ENCODE measurements around the gene INTS1. TPM values are rescaled to one million over a fixed set of nuclear protein-coding genes. Genes with fewer than 3 reads are reported as not detected.

Gene INTS1
- polyA plus RNA-seq, 3 donors = 5.5 to 64.3 (median 7.3) TPM

GRCh38 chr7:1455241-1455939 is 48.8 kb downstream of the INTS1 start:
- Histone ChIP-seq H3K4me2 (replicated peaks; ENCODE audit: extremely low read depth, low read length, poor library complexity, severe bottlenecking) (no peak overlapping the region), H3K27me3 (ENCODE audit: control insufficient read depth in 2 of 2, insufficient read depth in 2 of 2, low read length in 2 of 2) (no peaks in the 10 kb centered on the region), H3K79me2 (ENCODE audit: insufficient read depth, low read length) (peaks cover 19% of the 10 kb centered on the region), H3K9ac (ENCODE audit: insufficient read depth, low read length, poor library complexity, severe bottlenecking) (no peak overlapping the region), H3K4me3 (replicated peaks in 1 of 3; ENCODE audit: low read depth in 2 of 3, low read length in 3 of 3) (no peak overlapping the region), H2AFZ (ENCODE audit: insufficient read depth, low read depth, low read length, poor library complexity, severe bottlenecking) (no peak overlapping the region), H3K36me3 (replicated peaks in 1 of 2; ENCODE audit: control insufficient read depth in 1 of 2, insufficient read depth in 2 of 2, low read length in 2 of 2) (no peaks in the 10 kb centered on the region), H3K27ac (ENCODE audit: low read depth in 1 of 2, low read length in 2 of 2) (no peak overlapping the region), H4K20me1 (ENCODE audit: insufficient read depth, low read length) (peaks cover 4% of the 10 kb centered on the region), H3K4me1 (ENCODE audit: control insufficient read depth in 1 of 2, insufficient read depth in 2 of 2, low read length in 2 of 2) (peaks cover 27 to 31% of the 10 kb centered on the region in 2 donors), H3K9me3 (replicated peaks in 1 of 2; ENCODE audit: control insufficient read depth in 1 of 2, insufficient read depth in 1 of 2, low read length in 2 of 2) (no peaks in the 10 kb centered on the region)
- Mint-ChIP-seq H3K36me3 (no peaks in the 10 kb centered on the region), H3K27ac (no peak overlapping the region), H3K4me1 (peaks cover 21% of the 10 kb centered on the region), H3K27me3 (ENCODE audit: low read depth in 3 of 3) (peaks cover 0 to 5% (median 0%) of the 10 kb centered on the region in 3 donors), H3K4me3 (no peak overlapping the region), H3K9me3 (no peaks in the 10 kb centered on the region)
- TF ChIP-seq CTCF (IDR thresholded peaks at IDR 0.05) = no peak
- intact Hi-C loops (cut with micrococcal nuclease) = loop anchor here in 1 of 2 donors (5.0 kb wide), 1 partner anchor 43 kb away; no protein-coding TSS in a partner anchor
- WGBS (ENCODE audit: insufficient coverage) = 83% methylated on average over 23 of the region's 26 CpGs
- DNase-seq = no peak

GRCh38 chr7:1454542-1454941 is 49.6 kb downstream of the INTS1 start:
- Histone ChIP-seq H2AFZ (ENCODE audit: insufficient read depth, low read depth, low read length, poor library complexity, severe bottlenecking) (no peak overlapping the region), H3K36me3 (replicated peaks in 1 of 2; ENCODE audit: control insufficient read depth in 1 of 2, insufficient read depth in 2 of 2, low read length in 2 of 2) (no peaks in the 10 kb centered on the region), H3K79me2 (ENCODE audit: insufficient read depth, low read length) (peaks cover 19% of the 10 kb centered on the region), H3K9ac (ENCODE audit: insufficient read depth, low read length, poor library complexity, severe bottlenecking) (no peak overlapping the region), H4K20me1 (ENCODE audit: insufficient read depth, low read length) (peaks cover 4% of the 10 kb centered on the region), H3K4me2 (replicated peaks; ENCODE audit: extremely low read depth, low read length, poor library complexity, severe bottlenecking) (no peak overlapping the region), H3K4me3 (replicated peaks in 1 of 3; ENCODE audit: low read depth in 2 of 3, low read length in 3 of 3) (no peak overlapping the region), H3K9me3 (replicated peaks in 1 of 2; ENCODE audit: control insufficient read depth in 1 of 2, insufficient read depth in 1 of 2, low read length in 2 of 2) (no peaks in the 10 kb centered on the region), H3K27me3 (ENCODE audit: control insufficient read depth in 2 of 2, insufficient read depth in 2 of 2, low read length in 2 of 2) (no peaks in the 10 kb centered on the region), H3K27ac (ENCODE audit: low read depth in 1 of 2, low read length in 2 of 2) (no peak overlapping the region), H3K4me1 (ENCODE audit: control insufficient read depth in 1 of 2, insufficient read depth in 2 of 2, low read length in 2 of 2) (peaks cover 23 to 24% of the 10 kb centered on the region in 2 donors)
- peaks cover 0 to 5% (median 0%) of the 10 kb centered on the region in 3 donors for H3K27me3 Mint-ChIP-seq (ENCODE audit: low read depth in 3 of 3)
- no peaks in the 10 kb centered on the region for H3K36me3 Mint-ChIP-seq
- DNase-seq = no peak
- TF ChIP-seq CTCF (IDR thresholded peaks at IDR 0.05) = no peak
- peaks cover 21% of the 10 kb centered on the region for H3K4me1 Mint-ChIP-seq
- WGBS (ENCODE audit: insufficient coverage) = 67% methylated on average over 9 of the region's 14 CpGs
- intact Hi-C loops (cut with micrococcal nuclease) = no loop called here
- H3K27ac Mint-ChIP-seq = no peak overlapping the region
- no peaks in the 10 kb centered on the region for H3K9me3 Mint-ChIP-seq
- H3K4me3 Mint-ChIP-seq = no peak overlapping the region
